Hepatocyte (in vitro differentiated cells): ENCODE results near the gene SORBS2. TPM values are rescaled to one million over a fixed set of nuclear protein-coding genes. Genes with fewer than 3 reads are reported as not detected.

ENCODE experiments used
- DNase-seq: peaks from one replicate; pipeline ENCODE4 v3.0.0-alpha.2; 2016; ENCODE audit warnings: low spot score
- H2AFZ ChIP-seq: fragments of 200-600 bp; sonication (generic); 2 replicates; pipeline ENCODE4 v1.6.0; 2016; ENCODE audit warnings: antibody characterized with exemption, mild to moderate bottlenecking
- H3K27ac ChIP-seq: fragments of 200-600 bp; sonication (generic); 2 replicates; pipeline ENCODE4 v1.5.1; 2016; ENCODE audit warnings: mild to moderate bottlenecking
- H3K27me3 ChIP-seq: fragments of 200-600 bp; sonication (generic); 2 replicates; pipeline ENCODE4 v1.6.1; 2016
- H3K36me3 ChIP-seq: fragments of 200-600 bp; sonication (generic); replicated peaks from 2 replicates; pipeline ENCODE4 v1.5.1; 2016; ENCODE audit warnings: low read depth; ENCODE audit not compliant: insufficient read depth
- H3K4me1 ChIP-seq: fragments of 200-600 bp; sonication (generic); 2 replicates; pipeline ENCODE4 v1.5.1; 2016; ENCODE audit warnings: mild to moderate bottlenecking, moderate library complexity; ENCODE audit not compliant: insufficient read depth
- H3K4me2 ChIP-seq: fragments of 200-600 bp; sonication (generic); 2 replicates; pipeline ENCODE4 v1.6.0; 2016
- H3K4me3 ChIP-seq: fragments of 200-600 bp; sonication (generic); 2 replicates; pipeline ENCODE4 v1.5.1; 2016; ENCODE audit warnings: mild to moderate bottlenecking
- H3K79me2 ChIP-seq: fragments of 200-600 bp; sonication (generic); 2 replicates; pipeline ENCODE4 v1.6.0; 2017; ENCODE audit warnings: mild to moderate bottlenecking
- H3K9me2 ChIP-seq: fragments of 200-600 bp; sonication (generic); replicated peaks from 2 replicates; pipeline ENCODE4 v1.6.0; 2017; ENCODE audit warnings: mild to moderate bottlenecking; ENCODE audit not compliant: insufficient read depth
- H3K9me3 ChIP-seq: fragments of 200-600 bp; sonication (generic); 2 replicates; pipeline ENCODE4 v1.5.1; 2016; ENCODE audit warnings: low read depth, mild to moderate bottlenecking
- H4K20me1 ChIP-seq: fragments of 200-600 bp; sonication (generic); 2 replicates; pipeline ENCODE4 v1.6.0; 2016; ENCODE audit warnings: mild to moderate bottlenecking; ENCODE audit not compliant: insufficient read depth, poor library complexity, severe bottlenecking
- EZH2 ChIP-seq: fragments of 200-600 bp; sonication (generic); IDR thresholded peaks from 2 replicates; pipeline ENCODE4 v1.6.1; 2016; ENCODE audit warnings: antibody characterized with exemption, mild to moderate bottlenecking, borderline replicate concordance
- EZH2phosphoT487 ChIP-seq: fragments of 200-600 bp; sonication (generic); IDR thresholded peaks from one replicate; pipeline ENCODE4 v1.6.1; 2018; ENCODE audit warnings: antibody characterized with exemption, mild to moderate bottlenecking, low read depth, moderate library complexity; ENCODE audit not compliant: unreplicated experiment, severe bottlenecking
- WGBS: methylation state at CpG from one replicate; pipeline ENCODE4 v1.1.6; 2016; ENCODE audit warnings: low lambda C conversion rate; ENCODE audit errors: missing lambda C conversion rate; 5-methylcytosine and 5-hydroxymethylcytosine counted together
- polyA plus RNA-seq: library from polyadenylated mRNA; unstranded; fragments of >200 nt; fragmentation: Nextera tagmentation; extraction: Ambion mirVana; gene quantifications from 2 replicates; pipeline ENCODE4 v1.2.1, GENCODE V29; 2016
- total RNA-seq: library from RNA; depleted of rRNA; stranded (reverse); fragments of >200 nt; gene quantifications from 2 replicates; pipeline ENCODE4 v1.2.3, GENCODE V29; 2014
- TF ChIP-seq, protein P1 (sequence below): fragments of 200-600 bp; sonication (generic); IDR thresholded peaks from 2 replicates; pipeline ENCODE4 v1.5.1; 2016; ENCODE audit warnings: antibody characterized with exemption, mild to moderate bottlenecking; ENCODE audit not compliant: poor library complexity

The SORBS2 gene
- total and polyA plus RNA-seq, 2 experiments from 2014 or later: 43.4 to 52.1 TPM

DNA sequence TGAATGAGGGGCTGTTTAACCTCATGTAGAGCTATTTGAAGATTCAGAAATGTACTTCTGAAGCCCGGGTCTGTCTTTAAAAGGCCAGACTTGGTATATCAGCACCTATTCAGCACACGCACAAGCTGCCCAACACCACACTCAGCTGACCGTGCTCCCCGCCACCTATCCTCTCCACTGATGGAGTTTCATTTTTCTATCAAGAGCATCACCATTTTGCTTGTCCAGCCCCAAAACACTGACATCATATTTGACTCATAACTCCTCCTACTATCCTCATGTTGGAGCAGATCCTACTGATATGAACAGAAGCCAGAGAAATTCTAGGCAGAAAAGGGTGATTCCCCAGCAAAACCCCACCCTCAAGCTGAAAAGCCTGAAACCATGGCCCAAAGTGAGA lies 100.3 kb downstream of the SORBS2 start:
- Histone ChIP-seq H3K4me1 (peaks cover 26% of the 10 kb centered on the region), H3K4me3 (no peak overlapping the region), H3K36me3 (no peaks in the 10 kb centered on the region), H3K79me2 (peaks cover 5% of the 10 kb centered on the region), H3K4me2 (no peak overlapping the region), H3K9me3 (no peaks in the 10 kb centered on the region), H3K27me3 (no peaks in the 10 kb centered on the region), H4K20me1 (no peaks in the 10 kb centered on the region), H2AFZ (no peak overlapping the region), H3K9me2 (no peaks in the 10 kb centered on the region), H3K27ac (peak overlapping the region; percentile 98)
- DNase-seq: no peak
- TF ChIP-seq EZH2 (no peak), EZH2phosphoT487 (no peak)
- TF ChIP-seq, protein P1, sequence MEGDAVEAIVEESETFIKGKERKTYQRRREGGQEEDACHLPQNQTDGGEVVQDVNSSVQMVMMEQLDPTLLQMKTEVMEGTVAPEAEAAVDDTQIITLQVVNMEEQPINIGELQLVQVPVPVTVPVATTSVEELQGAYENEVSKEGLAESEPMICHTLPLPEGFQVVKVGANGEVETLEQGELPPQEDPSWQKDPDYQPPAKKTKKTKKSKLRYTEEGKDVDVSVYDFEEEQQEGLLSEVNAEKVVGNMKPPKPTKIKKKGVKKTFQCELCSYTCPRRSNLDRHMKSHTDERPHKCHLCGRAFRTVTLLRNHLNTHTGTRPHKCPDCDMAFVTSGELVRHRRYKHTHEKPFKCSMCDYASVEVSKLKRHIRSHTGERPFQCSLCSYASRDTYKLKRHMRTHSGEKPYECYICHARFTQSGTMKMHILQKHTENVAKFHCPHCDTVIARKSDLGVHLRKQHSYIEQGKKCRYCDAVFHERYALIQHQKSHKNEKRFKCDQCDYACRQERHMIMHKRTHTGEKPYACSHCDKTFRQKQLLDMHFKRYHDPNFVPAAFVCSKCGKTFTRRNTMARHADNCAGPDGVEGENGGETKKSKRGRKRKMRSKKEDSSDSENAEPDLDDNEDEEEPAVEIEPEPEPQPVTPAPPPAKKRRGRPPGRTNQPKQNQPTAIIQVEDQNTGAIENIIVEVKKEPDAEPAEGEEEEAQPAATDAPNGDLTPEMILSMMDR: no peak
- WGBS: 74% methylated on average over 4 of the region's 4 CpGs

DNA sequence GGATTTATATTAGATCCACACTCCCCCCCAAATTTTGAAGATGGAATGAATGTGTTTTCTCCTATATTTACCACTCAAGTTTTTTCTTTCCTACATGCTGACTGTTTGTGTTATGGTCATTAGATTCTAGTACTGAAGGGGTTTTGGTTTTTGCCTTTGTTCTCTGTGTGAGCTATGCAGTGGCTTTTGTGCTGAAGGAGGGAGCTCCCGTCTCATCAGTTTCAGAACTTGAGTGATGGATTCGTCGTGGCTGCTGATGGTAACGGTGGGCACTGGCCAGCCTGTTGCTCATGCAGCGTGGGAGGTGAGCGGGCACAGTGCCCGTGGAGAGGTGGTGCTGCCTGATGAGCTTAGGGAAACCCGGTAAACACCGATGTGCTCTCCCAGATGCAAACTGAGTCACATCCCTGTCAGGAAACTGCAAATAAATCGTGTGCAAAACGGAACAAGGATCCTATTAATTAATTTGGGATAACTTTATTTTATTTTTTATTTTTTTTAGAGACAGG lies 101.5 kb downstream of the SORBS2 start:
- Histone ChIP-seq H4K20me1 (no peaks in the 10 kb centered on the region), H3K9me3 (no peaks in the 10 kb centered on the region), H3K9me2 (no peaks in the 10 kb centered on the region), H3K27ac (peak overlapping the region; percentile 71), H2AFZ (no peak overlapping the region), H3K27me3 (no peaks in the 10 kb centered on the region), H3K4me3 (no peak overlapping the region), H3K4me1 (peaks cover 26% of the 10 kb centered on the region), H3K36me3 (no peaks in the 10 kb centered on the region), H3K4me2 (no peak overlapping the region), H3K79me2 (peaks cover 5% of the 10 kb centered on the region)
- DNase-seq: no peak
- TF ChIP-seq EZH2phosphoT487 (no peak), EZH2 (no peak)
- TF ChIP-seq, protein P1: no peak
- WGBS: 84% methylated on average over 11 of the region's 11 CpGs

GRCh38 chr4:185709802-185710486 lies 102.0 kb downstream of the SORBS2 start:
- no peaks in the 10 kb centered on the region for H4K20me1 ChIP-seq
- peaks cover 5% of the 10 kb centered on the region for H3K79me2 ChIP-seq
- no peak for TF ChIP-seq EZH2phosphoT487
- no peak for TF ChIP-seq EZH2
- TF ChIP-seq, protein P1: no peak
- H2AFZ ChIP-seq: no peak overlapping the region
- H3K4me1 ChIP-seq: peaks cover 26% of the 10 kb centered on the region
- no peaks in the 10 kb centered on the region for H3K36me3 ChIP-seq
- H3K27ac ChIP-seq: peak overlapping the region; percentile 71
- 77% methylated on average over 8 of the region's 8 CpGs for WGBS
- H3K9me2 ChIP-seq: no peaks in the 10 kb centered on the region
- no peak for DNase-seq
- no peak overlapping the region for H3K4me2 ChIP-seq
- no peak overlapping the region for H3K4me3 ChIP-seq
- H3K9me3 ChIP-seq: no peaks in the 10 kb centered on the region
- H3K27me3 ChIP-seq: no peaks in the 10 kb centered on the region
